Testis (tissue), 2 donors: ENCODE measurements around the gene ADAM23.

Source experiments
- POLR2A ChIP-seq: fragments of 450-650 bp; IDR thresholded peaks from one replicate; pipeline ENCODE4 v1.6.1; 2017; ENCODE audit warnings: antibody characterized with exemption, mild to moderate bottlenecking, moderate library complexity
- TF ChIP-seq, protein P1 (sequence below), 3 experiments: fragments of 450-650 bp in 2 of 3; fragments of 200-600 bp in 1 of 3; sonication (generic) in 1 of 3; IDR thresholded peaks; one replicate each; pipeline ENCODE4 v1.5.1; 2016 to 2019; ENCODE audit warnings: antibody characterized with exemption in 3 of 3, mild to moderate bottlenecking in 2 of 3, moderate library complexity in 1 of 3

DNA sequence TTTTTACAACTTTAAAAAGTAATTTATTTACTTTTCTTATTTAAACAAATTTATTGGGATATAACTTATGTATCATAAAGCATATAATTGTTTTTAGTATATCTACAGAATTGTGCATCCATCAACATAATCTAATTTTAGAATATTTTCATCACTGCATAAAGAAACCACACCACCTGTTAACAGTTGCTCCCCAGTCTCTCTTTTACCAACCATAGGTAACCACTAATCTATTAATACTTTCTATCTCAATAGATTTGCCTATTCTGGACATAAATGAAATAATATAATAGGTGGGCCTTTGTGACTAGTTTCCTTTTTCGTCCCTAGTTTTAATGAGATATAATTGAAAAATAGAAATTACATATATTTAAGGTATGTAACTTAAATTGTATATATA is 90.6 kb downstream of the ADAM23 start:
- TF ChIP-seq, protein P1, sequence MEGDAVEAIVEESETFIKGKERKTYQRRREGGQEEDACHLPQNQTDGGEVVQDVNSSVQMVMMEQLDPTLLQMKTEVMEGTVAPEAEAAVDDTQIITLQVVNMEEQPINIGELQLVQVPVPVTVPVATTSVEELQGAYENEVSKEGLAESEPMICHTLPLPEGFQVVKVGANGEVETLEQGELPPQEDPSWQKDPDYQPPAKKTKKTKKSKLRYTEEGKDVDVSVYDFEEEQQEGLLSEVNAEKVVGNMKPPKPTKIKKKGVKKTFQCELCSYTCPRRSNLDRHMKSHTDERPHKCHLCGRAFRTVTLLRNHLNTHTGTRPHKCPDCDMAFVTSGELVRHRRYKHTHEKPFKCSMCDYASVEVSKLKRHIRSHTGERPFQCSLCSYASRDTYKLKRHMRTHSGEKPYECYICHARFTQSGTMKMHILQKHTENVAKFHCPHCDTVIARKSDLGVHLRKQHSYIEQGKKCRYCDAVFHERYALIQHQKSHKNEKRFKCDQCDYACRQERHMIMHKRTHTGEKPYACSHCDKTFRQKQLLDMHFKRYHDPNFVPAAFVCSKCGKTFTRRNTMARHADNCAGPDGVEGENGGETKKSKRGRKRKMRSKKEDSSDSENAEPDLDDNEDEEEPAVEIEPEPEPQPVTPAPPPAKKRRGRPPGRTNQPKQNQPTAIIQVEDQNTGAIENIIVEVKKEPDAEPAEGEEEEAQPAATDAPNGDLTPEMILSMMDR (IDR thresholded peaks at IDR 0.05) = no peak
- no peak for TF ChIP-seq POLR2A
